ENCODE results near the gene NR3C2.

NR3C2 gene

GRCh38 chr4:148248824-148249223, 193.4 kb downstream of the NR3C2 start:
- in situ Hi-C loops (cut with MboI; ENCODE audit: low pct_unique_long_range_greater_than_20kb, low sequenced_read_pairs, unreplicated experiment) = no loop called here
- no peak for TF ChIP-seq CTCF (IDR thresholded peaks at IDR 0.05; ENCODE audit: extremely low read depth, insufficient read depth, missing control alignments)
- DNase-seq (ENCODE audit: low spot score) = no peak

- DNase-seq (ENCODE audit: low spot score) = no peak
- in situ Hi-C loops (cut with MboI; ENCODE audit: low pct_unique_long_range_greater_than_20kb, low sequenced_read_pairs, unreplicated experiment) = no loop called here
- no peak for TF ChIP-seq CTCF (IDR thresholded peaks at IDR 0.05; ENCODE audit: extremely low read depth, insufficient read depth, missing control alignments)
These were observed 197.2 kb downstream of the NR3C2 start for GRCh38 chr4:148245015-148245414.

- DNase-seq (ENCODE audit: low spot score) = no peak
- no peak for TF ChIP-seq CTCF (IDR thresholded peaks at IDR 0.05; ENCODE audit: extremely low read depth, insufficient read depth, missing control alignments)
- in situ Hi-C loops (cut with MboI; ENCODE audit: low pct_unique_long_range_greater_than_20kb, low sequenced_read_pairs, unreplicated experiment) = no loop called here
These were observed 198.4 kb downstream of the NR3C2 start for GRCh38 chr4:148243837-148244236.

GRCh38 chr4:148240241-148240640, 202.0 kb downstream of the NR3C2 start:
- TF ChIP-seq CTCF (IDR thresholded peaks at IDR 0.05; ENCODE audit: extremely low read depth, insufficient read depth, missing control alignments) = no peak
- in situ Hi-C loops (cut with MboI; ENCODE audit: low pct_unique_long_range_greater_than_20kb, low sequenced_read_pairs, unreplicated experiment) = no loop called here
- no peak for DNase-seq (ENCODE audit: low spot score)

GRCh38 chr4:148239494-148239985, 202.7 kb downstream of the NR3C2 start:
- no peak for DNase-seq (ENCODE audit: low spot score)
- in situ Hi-C loops (cut with MboI; ENCODE audit: low pct_unique_long_range_greater_than_20kb, low sequenced_read_pairs, unreplicated experiment) = no loop called here
- no peak for TF ChIP-seq CTCF (IDR thresholded peaks at IDR 0.05; ENCODE audit: extremely low read depth, insufficient read depth, missing control alignments)

GRCh38 chr4:148238811-148239493, 203.3 kb downstream of the NR3C2 start:
- TF ChIP-seq CTCF (IDR thresholded peaks at IDR 0.05; ENCODE audit: extremely low read depth, insufficient read depth, missing control alignments) = no peak
- in situ Hi-C loops (cut with MboI; ENCODE audit: low pct_unique_long_range_greater_than_20kb, low sequenced_read_pairs, unreplicated experiment) = no loop called here
- DNase-seq (ENCODE audit: low spot score) = no peak
